ENCODE results near the gene IFNA6.

IFNA6 gene

DNA sequence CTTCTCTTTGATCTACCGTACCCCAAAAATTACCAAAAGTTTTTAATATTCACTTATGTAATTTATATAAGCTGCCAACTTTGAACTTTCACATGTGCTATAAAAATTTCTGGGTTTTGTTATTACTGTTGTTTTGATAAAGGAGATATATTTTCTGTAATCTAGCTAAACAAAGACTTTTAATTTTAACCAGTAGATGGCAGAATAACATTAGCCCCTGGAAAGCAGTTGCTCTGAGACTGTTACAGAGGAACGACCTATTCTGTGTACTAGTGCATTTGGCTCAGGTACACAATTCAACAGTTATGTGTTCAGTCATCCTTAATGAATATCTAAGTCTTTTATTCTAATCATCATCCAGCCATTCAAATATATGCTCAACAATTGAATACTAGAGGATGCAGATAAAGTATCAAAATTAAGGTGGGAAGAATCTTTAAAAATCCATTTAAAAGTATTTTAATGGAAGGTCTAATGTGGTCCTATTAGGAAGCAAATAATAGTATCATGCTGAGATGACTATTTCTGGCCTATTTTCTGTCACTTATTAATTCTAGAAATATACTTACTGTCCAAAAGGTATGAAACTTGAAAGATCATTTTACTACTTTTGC is 24.1 kb downstream of the IFNA6 start:
- peak; percentile 47 to 63 for DNase-seq

DNA sequence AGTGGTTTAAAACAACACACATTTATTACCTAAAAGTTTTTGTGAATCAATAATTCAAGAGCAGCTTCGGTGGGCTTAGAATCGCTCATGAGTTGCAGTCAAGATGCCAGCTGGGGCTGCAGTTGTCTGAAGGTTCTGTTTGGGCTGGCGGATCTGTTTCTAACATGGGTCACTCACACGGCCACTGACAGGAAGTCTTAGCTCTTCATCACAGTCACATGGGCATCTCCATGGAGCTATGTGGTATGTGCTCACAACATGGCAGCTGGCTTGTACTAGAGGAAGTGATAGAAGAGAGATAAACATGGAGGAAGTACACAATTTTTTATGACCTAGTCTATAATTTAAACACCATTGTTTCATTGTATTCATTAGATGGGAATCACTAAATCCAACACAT is 26.6 kb downstream of the IFNA6 start:
- no peak for DNase-seq

DNA sequence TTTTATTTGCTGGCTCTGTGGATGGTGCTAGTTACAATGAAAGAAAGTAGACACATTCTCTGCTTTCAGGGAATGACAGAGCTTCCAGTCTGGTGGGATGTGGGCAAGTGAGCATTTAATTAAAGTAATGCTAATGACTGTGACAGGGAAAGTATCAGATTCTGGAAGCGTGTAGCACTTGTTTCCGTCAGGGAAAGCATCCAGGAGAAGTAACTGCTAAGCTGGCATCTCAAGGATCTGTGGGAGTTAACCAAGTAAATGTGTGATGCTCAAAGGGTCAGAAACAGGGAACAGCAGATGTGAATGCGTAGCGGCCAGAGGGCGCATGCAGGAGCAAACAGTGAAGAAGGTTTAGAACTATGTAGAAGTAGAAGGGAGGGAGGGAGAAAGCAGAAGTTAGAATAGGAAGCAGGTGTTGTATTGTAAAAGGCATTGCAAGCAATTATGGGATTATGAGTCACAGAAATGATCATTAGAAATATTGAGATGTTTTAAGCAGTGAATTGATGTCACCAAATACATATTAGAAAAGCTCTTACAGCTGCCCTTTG is 27.7 kb downstream of the IFNA6 start:
- no peak for DNase-seq

DNA sequence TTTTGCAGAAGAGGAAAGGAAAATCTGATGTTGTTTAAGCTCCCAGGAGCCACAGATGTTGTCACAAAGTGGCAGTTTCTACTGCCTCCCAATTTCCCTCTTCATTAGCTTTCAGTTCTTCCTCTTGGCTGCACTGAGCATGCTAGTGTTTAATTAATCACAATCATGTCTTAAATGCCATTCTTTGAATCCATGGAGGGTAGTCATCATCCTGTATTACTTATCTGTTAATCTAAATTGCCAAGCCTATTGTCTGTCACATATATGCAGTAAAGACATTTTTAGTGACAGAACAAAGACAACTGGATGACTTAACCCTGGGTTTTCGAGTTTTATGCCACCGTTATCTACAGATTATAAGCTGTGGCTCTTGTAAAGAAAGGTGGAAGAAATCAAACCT is 30.2 kb downstream of the IFNA6 start:
- DNase-seq: peak in 1 of 2 experiments; percentile 22

DNA sequence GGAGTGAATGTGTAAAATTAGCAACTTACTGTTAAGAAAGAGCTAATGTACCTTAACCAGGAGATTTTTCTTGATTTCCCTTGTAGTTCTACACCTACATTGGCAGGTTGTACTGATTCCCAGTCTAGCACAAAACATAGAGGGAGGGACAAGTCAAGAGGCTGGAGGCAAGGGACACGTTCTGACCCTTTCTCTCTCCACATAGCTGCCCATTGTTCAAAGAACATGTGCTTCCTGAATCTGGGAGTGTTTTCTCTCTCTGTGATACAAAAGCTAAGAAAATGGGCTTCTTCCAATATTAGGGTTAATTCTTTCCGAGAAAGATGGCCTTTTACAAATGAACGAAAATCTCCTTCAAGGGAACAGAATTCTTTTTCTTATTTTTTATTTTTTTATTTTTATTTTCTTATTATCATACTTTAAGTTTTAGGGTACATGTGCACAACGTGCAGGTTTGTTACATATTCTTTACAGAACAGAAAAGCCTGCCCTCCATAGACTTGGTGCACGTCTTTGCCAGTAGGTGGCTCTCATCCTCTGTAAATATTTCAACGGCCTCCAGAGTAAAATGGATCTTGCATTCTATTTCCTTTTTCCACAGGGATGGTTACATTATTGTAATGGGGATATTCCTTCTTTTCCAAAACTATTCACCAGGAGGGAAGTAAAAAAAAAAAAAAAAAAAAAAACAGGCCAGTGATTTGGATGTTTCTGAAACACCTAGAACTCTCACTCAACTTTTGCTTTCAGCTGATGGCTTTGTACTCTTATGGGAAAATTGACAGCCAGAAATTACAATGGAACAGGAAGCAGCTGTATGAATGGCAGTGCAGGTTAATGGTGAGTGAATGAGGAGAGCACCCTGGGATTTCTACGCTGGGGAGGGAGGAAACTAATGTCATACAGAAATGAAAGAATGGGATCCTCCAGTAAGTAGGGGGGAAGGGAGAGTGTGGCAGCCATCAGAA is 32.4 kb downstream of the IFNA6 start:
- DNase-seq: peak; percentile 51 to 81

DNA sequence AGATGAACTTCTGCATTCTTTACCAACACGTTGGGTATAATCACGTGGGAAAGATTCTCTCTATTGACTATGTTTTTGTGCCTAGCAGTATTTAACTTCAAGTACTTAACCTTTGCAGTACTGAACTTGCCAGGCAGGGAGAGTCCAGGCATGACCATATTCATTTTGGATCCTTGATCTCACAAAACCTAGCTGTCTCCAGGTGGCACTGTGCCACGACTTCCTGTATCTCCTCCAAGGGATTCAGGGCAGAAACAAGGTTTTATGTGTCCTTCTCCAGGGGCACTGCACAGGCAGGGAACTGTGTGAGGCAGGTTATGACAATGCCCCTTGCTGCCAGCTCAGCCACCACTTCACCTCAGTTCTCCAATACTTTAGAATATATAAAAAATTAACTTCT is 33.8 kb downstream of the IFNA6 start:
- peak in 1 of 2 experiments; percentile 26 for DNase-seq

DNA sequence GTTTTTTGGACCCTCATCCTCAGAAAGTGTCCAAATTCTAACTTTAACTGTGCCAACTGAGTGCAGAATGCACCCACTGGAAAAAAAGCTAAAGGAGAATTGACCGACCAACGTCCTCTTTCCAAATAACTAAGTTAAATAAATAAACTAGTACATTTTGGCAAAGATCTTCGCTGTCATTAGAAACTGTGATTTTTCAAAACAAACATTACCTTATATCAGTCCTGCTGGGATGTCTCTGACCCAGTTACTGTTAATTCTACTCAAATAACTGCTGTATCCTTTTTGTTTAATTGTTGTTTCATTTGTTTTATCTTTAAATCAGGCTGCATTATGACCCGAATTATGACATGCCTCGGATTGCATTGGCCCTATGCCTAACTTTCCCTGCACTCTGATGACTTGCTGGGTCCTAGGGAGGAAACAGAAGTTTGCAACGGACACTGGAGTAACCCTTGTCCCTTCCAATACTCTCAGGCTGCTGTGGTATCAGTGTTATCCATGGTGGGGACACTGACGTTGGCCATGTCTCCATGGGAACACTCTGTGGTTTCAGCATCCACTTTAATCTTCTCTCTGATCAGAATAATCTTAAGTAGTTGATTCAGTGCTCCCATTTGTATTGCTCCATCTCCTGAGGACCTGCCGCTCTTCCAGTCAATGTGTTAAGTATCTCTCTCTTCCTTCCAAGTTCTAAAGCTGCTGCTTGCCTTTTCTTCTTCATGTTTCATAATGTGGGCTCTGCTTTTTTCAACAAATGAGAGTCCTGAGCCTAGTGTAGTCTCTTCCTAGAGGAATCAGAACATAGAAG is 34.5 kb downstream of the IFNA6 start:
- no peak for DNase-seq

DNA sequence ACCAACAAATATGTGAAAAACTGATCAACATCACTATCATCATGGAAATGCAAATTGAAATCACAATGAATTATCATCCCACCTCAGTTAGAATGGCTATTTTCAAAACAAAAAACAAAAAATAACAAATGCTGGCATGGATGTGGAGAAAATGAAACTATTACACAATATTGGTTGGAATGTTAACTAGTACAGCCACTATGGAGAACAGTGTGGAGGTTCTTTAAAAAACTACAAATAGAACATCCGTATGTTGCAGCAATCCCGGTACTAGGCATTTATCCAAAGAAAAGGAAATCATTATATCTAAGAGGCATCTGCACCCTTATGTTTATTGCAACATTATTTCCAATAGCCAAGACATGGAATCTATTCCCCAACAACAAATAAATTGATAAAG is 36.5 kb downstream of the IFNA6 start:
- DNase-seq: no peak

DNA sequence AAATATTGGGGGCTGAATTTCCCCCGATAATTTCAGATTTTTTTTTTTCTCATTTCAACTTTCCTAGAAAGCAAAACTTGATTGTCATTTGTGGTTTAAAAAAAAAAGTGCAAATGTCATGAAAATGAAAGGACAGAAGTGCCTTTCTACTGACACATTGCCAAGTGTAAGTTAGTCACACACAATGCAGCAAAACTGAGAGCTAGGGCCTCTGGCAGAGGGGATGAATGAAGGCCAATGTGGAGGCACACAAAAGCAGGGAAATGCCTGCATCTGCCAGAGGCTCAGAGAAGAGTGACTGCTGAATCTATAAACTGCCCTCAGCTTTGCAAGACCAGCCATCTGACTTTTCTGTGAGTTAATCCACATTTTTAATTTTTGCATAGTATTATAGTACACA is 38.8 kb downstream of the IFNA6 start:
- no peak for DNase-seq

DNA sequence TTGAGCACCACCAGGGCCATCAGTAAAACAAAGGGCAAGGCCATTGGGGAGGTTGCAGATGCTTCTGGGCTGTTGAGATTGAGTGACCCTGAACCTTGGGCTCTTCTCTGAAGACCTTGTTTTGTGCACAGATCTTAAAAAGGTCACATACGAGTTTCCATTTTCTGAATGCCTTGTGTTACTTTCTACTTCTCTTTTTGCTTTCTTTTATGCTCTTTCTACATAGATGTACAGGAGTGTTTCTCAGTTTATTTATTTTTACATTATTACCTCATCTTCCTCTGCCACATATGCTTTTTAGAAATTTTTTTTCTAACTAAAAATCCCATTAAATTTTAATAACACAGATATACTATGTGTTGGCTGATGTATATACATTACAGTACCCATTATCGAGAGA is 45.5 kb downstream of the IFNA6 start, which contains the start of gene IFNA5:
TSS of gene IFNA5 (minus strand) at position 101 of the 400 bp plus-strand sequence. CDS start at position 44, 57 bp downstream.
- DNase-seq: no peak

Data from NCI-H2081 (cell line).